ENCODE data around the gene PREX1.

Gene PREX1

DNA sequence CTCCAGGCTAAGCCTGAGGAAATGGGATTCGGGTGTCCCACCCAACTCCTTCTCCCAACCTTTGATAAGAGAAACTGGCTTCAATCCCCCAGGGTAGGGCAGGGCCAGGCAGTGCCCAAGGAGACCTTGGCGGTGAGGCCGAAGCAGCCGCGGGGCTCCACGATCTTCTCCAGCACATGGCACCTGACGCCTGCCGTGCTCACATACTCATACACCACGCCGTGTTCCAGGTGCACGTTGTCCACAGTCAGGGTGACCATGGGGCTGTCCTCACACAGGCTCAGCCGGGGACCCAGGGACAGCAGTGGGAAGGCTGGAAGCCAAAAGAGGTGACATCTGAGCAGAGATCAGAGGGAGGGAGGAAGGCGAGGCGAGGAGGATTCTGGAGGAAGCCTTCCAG lies 176.5 kb downstream of the PREX1 start:
- no peak for DNase-seq

GRCh38 chr20:48649868-48650267 lies 177.9 kb downstream of the PREX1 start:
- no peak for DNase-seq

GRCh38 chr20:48649104-48649626 lies 178.6 kb downstream of the PREX1 start:
- no peak for DNase-seq

DNA sequence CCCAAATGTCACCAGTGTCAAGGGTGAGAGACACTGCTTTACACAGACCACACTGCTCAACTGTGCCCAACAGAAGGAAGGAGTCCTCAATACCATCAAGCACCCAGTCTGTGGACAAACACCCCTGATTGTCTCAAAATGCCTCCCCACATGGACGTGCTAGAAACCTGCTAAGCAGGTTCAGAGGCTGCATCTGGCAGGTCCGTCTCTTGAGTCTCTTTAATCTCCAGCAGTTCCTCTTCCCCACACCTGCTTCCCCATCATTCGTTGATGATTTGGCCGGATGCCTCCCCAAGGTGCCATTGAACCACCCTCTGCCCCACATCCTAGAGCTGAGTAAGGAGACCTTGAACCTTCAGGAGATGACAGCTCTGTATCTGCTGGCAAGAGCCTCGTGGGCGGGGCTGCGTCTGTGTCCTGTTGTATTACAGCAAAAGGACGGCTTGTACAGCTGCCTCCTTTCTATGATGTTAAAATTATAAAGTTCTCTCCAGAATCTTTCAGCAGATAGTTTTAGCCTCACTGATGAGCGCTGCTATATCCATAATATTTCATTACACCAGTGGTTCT lies 179.2 kb downstream of the PREX1 start:
- DNase-seq, result no peak

- DNase-seq, result no peak
Measured at GRCh38 chr20:48647858-48648257, 179.9 kb downstream of the PREX1 start.

GRCh38 chr20:48645666-48646065 lies 182.1 kb downstream of the PREX1 start:
- DNase-seq, result no peak

- no peak for DNase-seq
Measured at GRCh38 chr20:48644286-48644828, 183.4 kb downstream of the PREX1 start.

- no peak for DNase-seq
Measured at GRCh38 chr20:48642105-48642880, 185.5 kb downstream of the PREX1 start.

- no peak for DNase-seq
Measured at GRCh38 chr20:48640871-48641270, 186.9 kb downstream of the PREX1 start.

DNA sequence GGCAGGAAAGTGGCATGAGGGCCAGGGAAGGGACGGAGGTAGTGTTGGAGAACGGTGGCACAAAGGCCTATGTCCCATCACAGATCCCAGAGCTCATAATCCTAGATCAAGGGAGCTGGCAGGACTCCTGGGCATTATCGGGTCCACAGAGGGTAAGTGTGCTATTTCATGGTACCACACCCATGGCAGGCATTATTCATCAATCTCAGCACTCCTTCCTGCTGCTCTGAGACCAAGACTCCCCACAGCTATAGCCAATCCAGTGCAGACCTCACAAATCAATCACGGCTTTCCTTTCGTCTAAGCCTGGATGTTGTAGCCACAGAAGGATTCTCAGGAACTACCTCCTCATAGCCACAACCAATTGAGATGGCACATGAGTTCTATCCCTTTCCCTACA lies 187.9 kb downstream of the PREX1 start:
- no peak for DNase-seq

GRCh38 chr20:48638546-48638945 lies 189.3 kb downstream of the PREX1 start:
- DNase-seq, result no peak

- no peak for DNase-seq
Measured at GRCh38 chr20:48637461-48637860, 190.3 kb downstream of the PREX1 start.

DNA sequence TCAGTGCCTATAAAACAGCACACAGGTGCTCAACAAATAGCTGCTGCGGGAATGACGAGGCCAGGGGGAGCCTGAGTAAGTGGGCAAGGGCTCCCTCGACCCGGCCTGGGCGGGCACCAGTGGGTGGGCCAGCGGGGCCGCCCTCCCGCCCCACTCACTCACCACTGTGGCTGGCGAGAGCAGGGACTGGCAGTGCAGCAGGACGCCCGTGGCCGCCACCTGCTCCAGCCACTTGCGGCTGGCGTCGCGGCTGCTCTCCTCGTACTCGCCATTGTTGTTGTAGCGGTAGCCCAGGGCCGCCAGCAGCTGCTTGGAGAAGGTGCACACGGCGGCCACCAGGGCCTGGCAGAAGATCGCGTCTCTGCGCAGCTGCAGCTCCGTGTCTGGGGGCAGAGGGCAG lies 191.5 kb downstream of the PREX1 start:
- DNase-seq, result no peak

DNA sequence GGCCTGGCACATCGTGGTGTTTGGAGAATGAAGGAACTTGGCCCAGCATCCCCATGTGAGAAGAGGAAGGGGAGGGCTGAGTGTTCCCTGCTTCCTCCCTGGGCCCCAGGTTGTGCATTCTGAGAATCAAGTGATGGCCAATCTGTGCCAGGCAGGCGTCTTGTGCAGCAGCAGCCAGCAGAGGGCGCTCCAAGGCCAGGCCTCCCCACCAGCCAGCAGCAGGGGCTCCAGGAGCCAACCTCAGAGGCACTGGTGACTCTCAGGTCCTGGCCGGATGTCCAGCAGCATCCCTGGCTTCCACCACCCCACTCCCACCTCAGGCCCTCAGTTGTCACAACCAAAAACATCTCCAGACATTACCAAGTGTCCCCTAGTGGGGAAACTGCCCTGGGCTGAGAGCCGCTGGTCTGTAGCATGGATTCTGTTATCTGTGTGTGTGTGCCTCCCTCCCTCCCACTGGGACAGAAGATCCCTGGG lies 192.0 kb downstream of the PREX1 start:
- DNase-seq, result peak; percentile 52

DNA sequence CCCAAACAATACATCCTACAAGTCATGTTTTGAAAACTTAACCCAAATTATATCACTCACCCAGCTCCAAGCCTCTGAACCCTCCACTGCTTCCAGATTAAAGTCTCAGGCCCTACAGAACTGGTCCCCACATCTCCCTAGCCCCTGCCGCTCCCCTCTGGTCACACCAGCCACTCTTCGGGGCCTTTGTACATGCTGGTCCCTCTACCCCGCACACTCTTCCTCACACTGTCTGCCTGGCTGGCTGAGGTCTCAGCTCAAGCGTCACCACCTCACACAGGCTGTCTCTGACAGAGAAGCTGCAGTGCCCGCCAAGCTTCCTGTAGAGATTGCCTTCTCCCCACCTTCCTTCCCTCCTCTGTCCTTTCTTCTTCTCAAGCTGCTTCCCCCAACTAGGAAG lies 192.4 kb downstream of the PREX1 start:
- DNase-seq, result no peak

DNA sequence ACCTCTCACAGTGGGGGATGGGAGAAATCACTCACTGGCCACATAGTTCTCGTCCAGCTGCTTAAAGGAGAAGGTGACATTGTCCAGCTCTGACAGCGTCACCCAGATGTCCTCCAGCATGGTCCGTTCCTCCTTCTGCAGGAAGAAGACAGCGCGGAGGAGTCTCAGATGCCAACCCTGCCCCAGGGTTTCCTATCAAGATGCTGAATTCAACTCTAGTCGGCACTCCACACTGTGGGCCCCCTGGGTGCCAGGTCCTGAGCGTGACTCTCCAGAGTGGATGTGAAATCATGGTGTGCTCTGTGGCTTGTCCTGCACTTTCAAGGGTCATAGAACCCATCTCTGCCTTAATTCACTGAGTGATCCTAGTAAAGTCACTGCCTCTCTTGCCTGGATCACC lies 193.2 kb downstream of the PREX1 start:
- DNase-seq, result no peak

- DNase-seq, result no peak
Measured at GRCh38 chr20:48633620-48634257, 194.1 kb downstream of the PREX1 start.

DNA sequence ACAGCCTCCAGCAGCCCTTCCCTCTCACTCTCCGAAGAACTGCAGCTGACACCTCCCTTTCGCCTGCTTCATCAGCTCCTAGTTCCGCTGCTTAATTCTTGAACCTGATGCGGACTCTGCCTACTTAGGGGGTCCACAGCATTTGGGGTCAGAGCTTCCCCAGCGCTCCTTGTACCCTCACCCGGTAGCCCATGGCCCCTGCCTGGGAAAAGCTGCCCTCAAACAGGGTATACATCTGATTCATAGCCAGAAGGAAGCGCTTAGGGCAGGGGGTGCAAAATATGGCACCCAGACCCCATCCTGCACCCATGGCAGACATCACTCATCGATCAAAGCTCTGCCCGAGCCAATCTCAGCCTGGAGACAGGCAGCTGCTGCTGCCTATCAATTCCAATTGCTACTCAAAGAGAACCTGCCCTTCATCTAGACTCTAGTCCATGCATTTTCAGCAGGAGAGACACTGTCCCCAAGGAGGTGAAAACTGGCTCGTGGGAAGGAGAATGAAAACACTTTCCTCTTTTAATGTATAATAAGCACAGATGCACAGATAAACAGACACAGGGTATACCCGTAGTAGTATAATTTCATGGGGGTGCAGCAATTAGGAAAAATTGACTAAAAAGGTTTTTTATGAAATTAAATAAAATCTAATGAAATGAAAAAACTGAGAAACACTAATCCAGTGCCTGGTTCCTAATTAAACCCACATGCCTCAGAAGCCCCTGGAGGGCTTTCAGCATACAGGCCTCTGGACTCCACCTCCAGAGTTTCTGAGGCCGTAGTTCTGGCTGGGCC lies 194.8 kb downstream of the PREX1 start:
- no peak for DNase-seq

GRCh38 chr20:48632017-48632824 lies 195.6 kb downstream of the PREX1 start:
- no peak for DNase-seq

- no peak for DNase-seq
Measured at GRCh38 chr20:48631114-48632016, 196.4 kb downstream of the PREX1 start.
